ENCODE measurements around the gene TAF1.

DNA sequence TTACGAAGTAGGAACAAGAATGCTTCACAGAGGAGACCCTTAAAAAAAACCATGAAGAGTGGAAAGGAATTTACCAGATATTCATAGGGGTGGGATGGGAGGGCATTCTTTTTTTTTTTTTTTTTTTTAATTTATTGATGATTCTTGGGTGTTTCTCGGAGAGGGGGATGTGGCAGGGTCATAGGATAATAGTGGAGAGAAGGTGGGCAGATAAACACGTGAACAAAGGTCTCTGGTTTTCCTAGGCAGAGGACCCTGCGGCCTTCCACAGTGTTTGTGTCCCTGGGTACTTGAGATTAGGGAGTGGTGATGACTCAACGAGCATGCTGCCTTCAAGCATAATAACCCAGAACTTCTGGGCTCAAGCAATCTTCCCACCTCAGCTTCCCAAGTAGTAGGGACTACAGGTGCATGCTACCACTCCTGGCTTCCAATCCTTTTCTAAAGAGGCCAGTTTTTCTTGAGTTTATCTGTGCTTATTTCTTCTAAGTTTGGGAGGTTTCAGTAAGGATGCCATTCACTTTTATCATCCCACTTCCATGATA lies 100.9 kb downstream of the TAF1 start:
- TF ChIP-seq, protein P1, sequence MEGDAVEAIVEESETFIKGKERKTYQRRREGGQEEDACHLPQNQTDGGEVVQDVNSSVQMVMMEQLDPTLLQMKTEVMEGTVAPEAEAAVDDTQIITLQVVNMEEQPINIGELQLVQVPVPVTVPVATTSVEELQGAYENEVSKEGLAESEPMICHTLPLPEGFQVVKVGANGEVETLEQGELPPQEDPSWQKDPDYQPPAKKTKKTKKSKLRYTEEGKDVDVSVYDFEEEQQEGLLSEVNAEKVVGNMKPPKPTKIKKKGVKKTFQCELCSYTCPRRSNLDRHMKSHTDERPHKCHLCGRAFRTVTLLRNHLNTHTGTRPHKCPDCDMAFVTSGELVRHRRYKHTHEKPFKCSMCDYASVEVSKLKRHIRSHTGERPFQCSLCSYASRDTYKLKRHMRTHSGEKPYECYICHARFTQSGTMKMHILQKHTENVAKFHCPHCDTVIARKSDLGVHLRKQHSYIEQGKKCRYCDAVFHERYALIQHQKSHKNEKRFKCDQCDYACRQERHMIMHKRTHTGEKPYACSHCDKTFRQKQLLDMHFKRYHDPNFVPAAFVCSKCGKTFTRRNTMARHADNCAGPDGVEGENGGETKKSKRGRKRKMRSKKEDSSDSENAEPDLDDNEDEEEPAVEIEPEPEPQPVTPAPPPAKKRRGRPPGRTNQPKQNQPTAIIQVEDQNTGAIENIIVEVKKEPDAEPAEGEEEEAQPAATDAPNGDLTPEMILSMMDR (IDR thresholded peaks at IDR 0.05): no peak
- no peak for TF ChIP-seq EP300 (IDR thresholded peaks at IDR 0.05; ENCODE audit: borderline replicate concordance in 1 of 2, low read depth in 1 of 2, low read length in 1 of 2)
- no peak for TF ChIP-seq IRF3 (IDR thresholded peaks at IDR 0.05; ENCODE audit: low read depth, low read length)
- TF ChIP-seq NRF1 (IDR thresholded peaks at IDR 0.05; ENCODE audit: low read depth, low read length): no peak
- TF ChIP-seq FOXM1 (IDR thresholded peaks at IDR 0.05; ENCODE audit: low read depth): no peak
- no peak for TF ChIP-seq JUND (IDR thresholded peaks at IDR 0.05)
- no peak for TF ChIP-seq FOXJ3 (CRISPR knock-in tag; IDR thresholded peaks at IDR 0.05)
- TF ChIP-seq REST (IDR thresholded peaks at IDR 0.05; ENCODE audit: low read depth, low read length): no peak
- TF ChIP-seq YY1 (IDR thresholded peaks at IDR 0.05; ENCODE audit: low read depth): no peak
